ENCODE data around the gene AKIRIN2.
"Not testable (repeated sequence)": the region's sequence is repeated elsewhere in the genome, so short reads cannot be mapped to it uniquely, and the experiment has no call there.

The AKIRIN2 gene

DNA sequence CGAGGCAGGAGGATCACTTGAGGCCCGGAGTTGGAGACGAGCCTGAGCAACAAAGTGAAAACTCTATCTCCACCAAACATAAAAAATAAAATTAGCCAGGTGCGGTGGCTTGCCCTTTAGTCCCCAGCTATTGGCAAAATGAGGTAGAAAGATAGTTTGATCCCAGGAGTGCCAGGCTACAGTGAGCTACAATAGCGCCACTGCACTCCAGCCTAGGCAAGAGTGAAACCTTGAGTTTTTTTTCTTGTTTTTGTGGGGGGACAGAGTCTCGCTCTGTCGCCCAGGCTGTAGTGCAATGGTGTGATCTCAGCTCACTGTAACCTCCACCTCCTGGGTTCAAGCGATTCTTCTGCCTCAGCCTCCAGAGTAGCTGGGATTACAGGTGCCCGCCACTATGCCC, 14.1 kb downstream of the AKIRIN2 start:
- not testable (repeated sequence) for DNase-seq (ENCODE audit: low read depth in 2 of 3, low spot score in 2 of 3)

DNA sequence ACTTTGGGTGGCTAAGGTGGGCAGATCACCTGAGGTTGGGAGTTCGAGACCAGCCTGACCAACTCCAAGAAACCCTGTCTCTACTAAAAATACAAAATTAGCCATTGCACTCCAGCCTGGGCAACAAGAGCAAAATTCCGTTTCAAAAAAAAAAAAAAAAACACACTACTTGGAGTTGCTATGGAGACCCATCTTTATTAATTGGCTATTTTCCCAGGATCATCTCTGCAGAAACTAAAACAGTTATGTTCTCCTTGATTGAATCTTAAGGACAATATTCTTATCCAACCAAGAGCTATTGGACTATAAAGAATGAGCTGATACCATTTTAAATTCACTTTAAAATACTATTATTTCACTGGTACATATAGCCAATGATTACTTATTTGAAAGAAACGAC, 14.7 kb downstream of the AKIRIN2 start:
- no peak for DNase-seq (ENCODE audit: low read depth in 2 of 3, low spot score in 2 of 3)

DNA sequence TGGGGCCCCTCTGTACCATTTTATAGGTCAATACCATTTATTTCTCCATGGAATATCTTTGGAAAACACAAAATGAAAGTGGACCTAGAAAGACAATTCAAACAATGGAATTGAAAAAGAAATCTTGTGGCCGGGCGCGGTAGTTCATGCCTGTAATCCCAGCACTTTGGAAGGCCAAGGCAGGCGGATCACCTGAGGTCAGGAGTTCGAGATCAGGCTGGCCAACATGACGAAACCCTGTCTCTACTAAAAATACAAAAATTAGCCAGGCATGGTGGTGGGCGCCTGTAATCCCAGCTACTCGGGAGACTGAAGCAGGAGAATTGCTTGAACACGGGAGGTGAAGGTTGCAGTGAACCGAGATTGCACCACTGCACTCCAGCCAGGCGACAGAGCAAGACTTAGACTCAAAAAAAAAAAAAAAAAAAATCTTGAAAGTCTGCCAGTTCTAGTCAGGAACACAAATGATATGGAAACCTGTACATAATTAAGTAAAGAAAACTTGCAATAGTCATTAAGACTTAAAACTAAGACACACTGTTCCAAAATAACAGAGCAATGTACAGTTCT, 15.3 kb downstream of the AKIRIN2 start:
- DNase-seq (ENCODE audit: low read depth in 2 of 3, low spot score in 2 of 3): not testable (repeated sequence)

DNA sequence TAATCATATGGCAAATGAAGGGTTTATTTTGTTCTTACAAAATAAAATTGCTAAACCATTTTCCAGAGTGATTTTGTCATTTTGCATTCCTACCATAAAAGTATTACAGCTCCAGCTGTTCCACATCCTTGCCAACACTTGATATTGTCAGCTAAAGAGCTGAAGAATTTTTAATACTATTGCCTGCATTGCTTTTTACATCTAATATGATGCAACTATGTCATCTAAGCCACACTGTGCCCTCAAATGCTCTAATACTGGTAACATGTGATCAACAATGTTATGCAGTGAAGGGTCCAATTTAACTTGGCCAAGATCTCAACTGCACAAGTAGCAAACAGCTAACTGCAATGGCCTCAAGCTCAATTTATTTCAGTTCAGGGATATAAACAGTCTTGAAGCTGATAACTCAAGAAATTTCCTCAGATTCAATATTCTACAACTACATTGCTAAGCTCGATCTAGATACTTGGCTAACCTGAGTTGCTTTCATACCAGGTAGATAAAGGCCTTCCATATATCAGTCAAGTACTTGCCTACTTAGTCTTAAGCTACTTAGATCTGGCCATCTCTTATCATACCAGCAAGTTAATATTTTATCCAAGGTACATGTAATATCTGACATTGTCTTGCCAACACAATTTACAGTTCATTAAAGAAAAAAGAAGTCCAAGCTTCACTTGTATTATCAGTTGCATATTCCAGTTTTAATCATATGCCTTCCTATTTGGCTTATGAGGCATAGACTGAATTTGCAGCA, 17.0 kb downstream of the AKIRIN2 start:
- no peak for DNase-seq (ENCODE audit: low read depth in 2 of 3, low spot score in 2 of 3)

DNA sequence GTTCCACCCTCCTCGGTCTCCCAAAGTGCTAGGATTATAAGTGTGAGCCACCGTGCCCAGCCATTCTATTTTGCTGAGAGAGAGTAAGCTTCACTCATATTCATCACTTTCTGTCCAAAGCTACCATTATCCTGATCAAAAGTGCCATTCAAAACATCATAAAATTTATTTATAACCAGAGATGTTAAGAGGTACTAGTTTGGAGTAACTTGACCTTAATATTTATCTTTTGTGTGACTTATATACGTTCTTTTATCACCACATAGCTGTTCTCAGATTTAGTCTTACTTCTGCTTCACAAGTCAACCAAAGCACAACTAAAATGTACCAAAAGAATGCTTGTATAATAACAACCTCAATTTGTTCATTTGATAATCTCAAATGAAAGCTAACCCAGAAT, 18.1 kb downstream of the AKIRIN2 start:
- no peak for DNase-seq (ENCODE audit: low read depth in 2 of 3, low spot score in 2 of 3)

DNA sequence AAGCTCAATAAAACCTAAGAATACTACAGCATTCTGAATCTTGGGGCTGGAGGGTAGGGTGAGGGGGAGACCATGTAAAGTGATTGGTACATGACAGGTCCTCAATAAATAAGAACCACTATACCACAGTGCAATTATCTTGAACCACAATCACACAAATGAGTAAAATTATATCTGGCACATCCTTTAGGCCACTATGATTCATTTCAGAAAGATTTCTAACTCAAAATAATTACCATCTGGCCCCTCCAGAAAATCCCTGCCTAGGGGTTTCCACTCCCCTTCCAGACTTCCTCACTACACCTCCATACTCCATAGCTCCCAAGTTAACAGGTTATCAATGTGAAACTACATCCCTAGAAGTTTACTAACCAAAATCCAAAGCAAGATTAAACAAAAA, 19.7 kb downstream of the AKIRIN2 start:
- no peak for DNase-seq (ENCODE audit: low read depth in 2 of 3, low spot score in 2 of 3)

DNA sequence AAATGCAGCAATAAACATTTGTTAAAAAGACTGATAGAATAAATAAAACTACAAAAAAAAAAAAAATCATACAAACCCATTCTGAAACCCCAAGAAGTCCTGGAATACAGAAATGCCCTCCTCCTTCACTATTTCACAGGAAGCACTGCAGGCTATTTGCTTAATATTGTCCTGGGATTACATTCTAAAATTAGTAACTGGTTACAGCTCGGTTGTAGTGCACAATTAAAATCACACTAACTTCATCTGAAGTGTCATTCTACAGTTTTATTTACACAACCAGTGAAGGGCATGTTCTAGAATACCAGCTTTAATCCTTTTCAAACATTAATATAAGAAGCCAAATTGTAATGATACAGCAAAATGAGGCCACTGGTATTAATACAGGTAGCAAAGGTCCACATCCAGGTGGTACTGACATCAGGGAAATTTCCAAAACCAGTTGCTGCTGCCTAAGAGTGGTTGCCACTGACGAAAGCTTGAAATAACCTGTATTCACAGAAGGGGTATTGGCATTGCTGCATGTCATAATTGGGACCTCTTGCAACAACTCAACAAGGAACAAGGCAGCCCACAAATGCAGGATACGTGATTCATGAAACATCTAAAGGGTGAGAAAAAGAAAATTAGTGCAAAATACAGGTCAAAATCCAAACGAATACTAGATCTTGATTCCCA, 26.9 kb downstream of the AKIRIN2 start:
- DNase-seq (ENCODE audit: low read depth in 2 of 3, low spot score in 2 of 3): no peak

DNA sequence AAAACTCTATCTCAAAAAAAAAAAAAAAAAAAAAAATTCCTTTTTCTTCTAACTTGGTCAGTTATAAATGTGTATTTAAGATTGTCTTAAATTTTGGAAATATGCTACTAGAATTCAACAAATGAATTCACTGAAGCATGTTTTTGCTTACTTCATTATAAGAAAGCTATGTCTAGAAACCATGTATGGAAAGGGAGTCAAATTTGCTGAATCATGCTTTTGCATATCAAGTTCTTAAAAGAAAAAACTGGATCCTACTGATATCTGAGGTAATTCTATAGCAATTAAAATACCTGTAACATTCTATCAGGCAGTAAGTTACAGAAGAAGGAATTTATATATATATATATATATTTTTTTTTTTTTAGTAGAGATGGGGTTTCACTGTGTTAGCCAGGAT, 27.7 kb downstream of the AKIRIN2 start:
- no peak for DNase-seq (ENCODE audit: low read depth in 2 of 3, low spot score in 2 of 3)

DNA sequence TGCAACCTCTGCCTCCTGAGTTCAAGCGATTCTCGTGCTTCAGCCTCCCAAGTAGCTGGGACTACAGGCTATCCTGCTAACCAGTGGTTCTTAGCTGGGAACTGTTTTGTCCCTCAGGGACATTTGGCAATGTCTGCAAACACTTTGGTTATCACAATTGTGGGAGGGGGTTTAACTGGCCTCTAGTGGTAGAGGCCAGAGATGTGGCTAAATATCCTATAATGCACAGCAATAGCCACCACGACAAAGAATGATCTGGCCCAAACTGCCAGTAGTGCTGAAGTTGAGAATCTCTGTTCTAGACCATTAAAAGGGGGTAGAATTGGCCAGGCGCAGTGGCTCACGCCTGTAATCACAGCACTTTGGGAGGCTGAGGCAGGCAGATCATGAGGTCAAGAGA, 28.8 kb downstream of the AKIRIN2 start:
- DNase-seq (ENCODE audit: low read depth in 2 of 3, low spot score in 2 of 3): no peak

DNA sequence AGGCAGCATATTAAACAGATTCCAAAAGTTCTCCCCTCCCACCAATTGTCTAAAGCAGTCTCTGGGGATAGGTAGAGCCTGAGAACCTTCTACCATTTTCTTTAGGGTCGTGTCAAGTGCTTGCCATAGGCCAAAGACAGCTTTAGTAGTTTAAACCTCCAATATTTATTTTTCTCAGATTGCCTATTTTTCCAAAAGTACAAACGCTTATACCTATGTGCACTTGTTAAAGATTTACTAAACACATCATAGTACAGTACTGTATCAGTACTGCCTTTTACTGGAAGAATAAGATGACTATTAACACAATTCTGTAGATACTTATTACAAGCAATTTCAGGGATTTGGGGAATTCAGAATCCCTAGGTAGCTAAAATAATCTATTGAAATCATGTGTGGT, 29.4 kb downstream of the AKIRIN2 start:
- no peak for DNase-seq (ENCODE audit: low read depth in 2 of 3, low spot score in 2 of 3)

DNA sequence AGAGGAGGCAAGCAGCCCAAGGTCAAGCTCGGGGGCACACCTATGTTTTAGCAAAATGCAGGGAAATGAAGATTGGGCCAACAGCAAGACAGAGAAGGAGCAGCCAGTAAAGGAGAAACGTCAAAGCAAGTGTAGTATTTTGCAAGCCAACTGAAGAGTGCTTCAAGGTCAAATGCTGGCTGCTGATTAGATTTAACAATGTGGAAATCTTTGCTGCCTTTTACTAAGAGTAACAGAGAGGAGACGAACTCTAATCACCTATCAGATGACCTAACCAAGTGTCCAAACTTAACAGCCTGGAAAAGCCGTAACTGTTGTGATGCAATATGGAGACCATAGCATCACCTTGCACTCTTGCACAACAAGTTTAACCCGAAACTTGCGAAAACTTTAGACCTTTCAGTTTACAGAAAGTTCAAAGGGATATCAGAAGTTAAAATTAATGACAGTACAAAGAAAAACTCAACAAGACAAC, 30.4 kb downstream of the AKIRIN2 start:
- no peak for DNase-seq (ENCODE audit: low read depth in 2 of 3, low spot score in 2 of 3)

DNA sequence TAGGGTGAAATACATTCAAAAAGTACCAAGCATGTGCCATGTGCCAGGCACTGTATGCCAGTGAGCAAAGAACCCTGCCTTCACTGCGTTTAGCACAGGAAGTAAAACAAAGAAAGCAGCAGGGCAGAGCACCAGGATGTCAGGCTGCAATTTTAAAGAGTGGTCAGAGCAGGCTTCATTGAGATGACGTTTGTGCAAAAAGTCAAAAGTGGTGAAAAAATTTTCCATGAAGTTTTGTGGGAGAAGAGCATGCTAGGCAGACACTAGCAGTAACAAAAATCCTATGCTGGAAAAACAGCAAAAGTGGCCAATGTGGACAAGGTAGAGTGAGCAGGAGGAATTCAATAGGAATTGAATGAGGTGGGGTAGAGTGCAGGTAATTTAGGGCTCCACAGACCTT, 31.3 kb downstream of the AKIRIN2 start:
- DNase-seq (ENCODE audit: low read depth in 2 of 3, low spot score in 2 of 3): no peak

DNA sequence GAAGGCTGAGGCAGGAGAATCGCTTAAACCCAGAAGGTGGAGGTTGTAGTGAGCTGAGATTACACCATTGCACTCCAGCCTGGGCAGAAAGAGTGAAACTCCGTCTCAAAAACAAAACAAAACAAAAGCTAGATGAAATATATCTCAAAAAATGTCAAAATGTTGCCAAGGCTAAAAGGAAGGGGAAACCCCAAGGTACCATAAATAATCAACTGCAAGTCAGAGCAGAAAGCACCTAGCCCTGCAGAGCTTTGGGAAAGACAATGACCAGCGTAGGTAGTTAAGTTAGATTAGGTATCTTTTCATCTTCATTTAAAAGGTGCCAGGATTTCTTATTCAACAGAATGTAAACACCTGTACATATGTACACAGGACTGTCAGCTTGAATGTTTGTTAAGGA, 33.0 kb downstream of the AKIRIN2 start:
- DNase-seq (ENCODE audit: low read depth in 2 of 3, low spot score in 2 of 3): no peak

DNA sequence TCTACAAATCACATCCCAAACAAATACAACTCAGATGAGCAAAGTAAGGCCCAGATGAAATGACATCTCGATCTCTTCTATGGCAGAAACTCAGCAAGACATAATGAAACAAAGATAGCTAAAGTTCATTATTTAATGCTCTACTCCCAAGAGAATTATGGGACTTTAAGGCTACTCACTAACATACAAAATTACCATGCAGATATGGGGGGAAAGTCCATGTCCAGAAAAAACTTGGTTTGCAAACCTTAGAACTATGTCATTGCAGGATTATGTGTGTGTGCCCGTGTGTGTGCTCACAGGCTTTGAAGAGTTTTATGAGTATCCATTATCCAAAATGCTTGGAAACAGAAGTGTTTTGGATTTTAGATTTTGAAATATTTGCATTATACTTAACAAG, 34.0 kb downstream of the AKIRIN2 start:
- no peak for DNase-seq (ENCODE audit: low read depth in 2 of 3, low spot score in 2 of 3)

DNA sequence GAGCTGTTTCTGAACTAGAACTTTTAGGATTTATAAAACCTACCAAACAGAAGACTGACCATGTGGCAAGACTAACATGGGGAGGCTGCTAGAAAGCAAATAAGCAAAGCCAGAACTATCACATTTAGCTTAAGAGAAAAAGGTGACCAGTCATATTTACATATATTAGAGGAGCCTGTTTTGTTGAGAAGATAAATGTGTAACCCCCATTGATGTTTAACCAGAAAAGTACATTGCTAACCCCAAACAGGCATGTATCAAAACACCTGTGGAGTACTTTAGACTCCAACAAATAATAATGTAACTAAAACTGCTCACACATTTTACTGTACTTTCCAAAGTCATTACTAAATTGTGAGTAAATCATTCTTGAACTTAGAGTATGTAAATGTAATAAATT, 35.0 kb downstream of the AKIRIN2 start:
- DNase-seq (ENCODE audit: low read depth in 2 of 3, low spot score in 2 of 3): no peak

DNA sequence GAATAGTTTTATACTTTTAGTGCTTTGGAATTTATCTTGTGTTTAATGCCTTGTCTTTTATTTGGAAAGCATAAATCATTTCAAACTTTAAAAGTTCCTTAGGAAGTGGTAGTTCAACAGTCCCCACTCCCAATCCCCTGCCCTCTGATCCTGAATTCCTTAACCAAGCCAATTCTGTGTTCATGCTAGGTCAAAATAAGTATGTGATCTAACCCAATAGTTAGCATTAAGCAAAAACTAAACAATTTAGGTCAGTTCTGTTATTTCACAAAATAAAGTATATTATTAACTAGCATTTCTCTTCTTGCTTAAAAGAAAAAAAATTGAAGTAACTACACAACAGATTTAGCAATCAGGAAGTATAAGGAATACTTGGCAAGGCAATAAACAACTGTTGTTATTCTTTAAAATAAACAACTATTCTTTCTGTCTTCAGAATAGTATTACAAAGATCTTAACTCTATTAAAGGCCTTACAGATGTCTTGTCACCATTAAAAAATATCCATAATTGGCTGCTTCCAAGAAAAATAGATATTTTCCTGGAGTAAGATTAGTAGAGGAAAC, 37.0 kb downstream of the AKIRIN2 start:
- no peak for DNase-seq (ENCODE audit: low read depth in 2 of 3, low spot score in 2 of 3)

DNA sequence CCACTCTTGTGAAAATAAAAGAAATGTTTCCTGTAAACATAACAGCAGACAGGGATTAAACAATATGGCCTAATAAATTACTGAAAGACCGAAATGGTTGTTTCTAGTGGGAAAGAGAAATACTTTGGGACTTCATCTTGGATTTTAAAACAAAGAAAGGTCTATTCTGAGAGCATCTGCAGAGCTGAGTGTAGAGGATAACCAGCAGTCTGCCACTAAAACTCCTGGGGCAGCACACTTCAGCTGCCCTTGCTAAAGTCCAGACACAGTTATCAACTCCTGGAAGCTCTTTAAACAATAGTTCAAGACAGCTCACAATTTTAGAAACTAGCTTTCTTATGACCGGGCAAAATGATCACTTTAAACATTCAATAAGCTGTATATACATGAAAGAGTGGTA, 38.6 kb downstream of the AKIRIN2 start:
- no peak for DNase-seq (ENCODE audit: low read depth in 2 of 3, low spot score in 2 of 3)

DNA sequence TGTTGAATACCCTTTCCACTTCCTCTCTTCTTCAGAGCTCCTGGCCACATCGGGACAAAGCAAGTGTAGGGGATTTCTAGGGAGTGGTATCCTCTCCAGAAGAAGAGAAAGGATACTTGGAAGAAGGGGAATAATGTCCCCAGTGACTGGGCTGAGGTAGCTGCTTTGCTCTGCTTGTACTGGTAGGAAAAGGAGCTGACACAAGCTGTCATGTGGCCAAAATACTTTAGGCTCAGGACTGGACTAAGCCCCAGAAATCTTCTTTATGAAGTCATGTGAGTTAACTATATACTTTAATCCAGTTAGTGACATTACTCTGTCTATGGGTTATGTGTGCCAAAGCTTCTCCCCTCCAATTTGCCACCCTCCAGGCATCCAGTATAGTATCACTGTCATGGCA, 40.5 kb downstream of the AKIRIN2 start:
- no peak for DNase-seq (ENCODE audit: low read depth in 2 of 3, low spot score in 2 of 3)

DNA sequence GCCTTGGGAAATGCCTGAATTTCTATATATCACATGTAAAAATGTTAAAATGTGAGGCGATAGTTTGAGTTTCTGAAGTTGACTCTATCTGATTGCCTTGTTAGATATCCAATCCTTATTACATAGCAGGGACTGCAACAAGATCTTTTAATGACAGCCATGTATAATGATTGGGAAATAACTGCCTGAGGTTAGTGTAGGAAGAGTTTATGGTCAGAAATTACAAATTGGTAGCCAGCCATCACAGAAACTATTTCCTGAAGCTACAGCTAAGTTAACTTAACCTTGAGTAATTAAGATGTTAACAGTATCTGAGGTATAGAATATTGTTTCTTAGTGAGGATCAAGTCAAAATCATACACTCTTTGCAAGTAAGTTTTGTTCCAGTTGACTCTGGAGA, 41.0 kb downstream of the AKIRIN2 start:
- DNase-seq (ENCODE audit: low read depth in 2 of 3, low spot score in 2 of 3): no peak

DNA sequence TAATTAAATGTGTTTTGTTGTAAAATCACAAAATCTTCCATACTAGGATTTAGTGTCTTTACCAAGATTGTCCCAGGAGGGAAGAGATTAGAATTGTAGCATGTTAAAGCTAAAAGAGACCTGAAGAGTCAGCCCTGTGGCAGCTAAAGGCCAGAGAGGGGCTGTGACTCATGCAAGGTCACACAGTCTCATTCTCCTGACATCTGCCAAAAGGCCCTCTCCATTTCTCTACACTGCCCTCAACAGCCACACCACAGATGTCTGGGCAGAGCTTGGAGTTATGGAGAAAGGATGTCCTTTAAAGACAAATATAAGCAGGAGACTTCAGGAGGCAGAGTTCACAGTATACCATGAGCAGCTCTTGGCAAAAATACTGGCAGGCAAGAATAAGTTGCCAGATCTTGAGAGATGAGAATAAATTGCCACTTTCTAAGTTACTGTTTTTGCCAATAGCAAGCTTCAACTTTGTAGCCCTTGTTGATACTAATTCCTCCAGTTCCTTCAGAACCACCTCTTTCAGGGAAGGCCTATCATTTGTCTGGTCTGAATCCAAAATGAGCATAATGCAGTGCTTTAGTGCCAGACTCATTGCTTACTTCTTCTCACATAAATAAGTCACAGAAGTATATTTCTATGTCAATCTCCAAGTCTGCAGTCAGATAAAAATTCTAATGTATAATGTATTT, 41.7 kb downstream of the AKIRIN2 start:
- no peak for DNase-seq (ENCODE audit: low read depth in 2 of 3, low spot score in 2 of 3)

DNA sequence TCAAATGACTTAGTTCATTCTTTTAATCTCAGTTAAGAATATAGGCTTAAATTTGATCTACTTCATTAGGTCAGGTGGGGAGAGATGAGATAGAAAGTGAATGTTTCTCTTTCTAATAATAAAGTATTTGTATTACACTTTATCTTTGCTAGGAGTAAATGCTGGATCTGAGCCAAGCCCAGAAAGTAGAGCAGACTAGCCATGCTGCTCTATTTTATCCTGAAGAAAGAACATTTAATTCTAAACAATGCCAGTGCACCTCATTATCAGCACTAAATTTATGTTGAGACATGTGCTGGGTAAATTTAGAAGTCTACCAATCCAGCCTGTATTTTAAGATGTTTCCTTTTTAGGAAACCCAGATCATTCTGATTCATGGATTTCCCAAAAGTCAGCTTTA, 43.5 kb downstream of the AKIRIN2 start:
- DNase-seq (ENCODE audit: low read depth in 2 of 3, low spot score in 2 of 3): no peak

DNA sequence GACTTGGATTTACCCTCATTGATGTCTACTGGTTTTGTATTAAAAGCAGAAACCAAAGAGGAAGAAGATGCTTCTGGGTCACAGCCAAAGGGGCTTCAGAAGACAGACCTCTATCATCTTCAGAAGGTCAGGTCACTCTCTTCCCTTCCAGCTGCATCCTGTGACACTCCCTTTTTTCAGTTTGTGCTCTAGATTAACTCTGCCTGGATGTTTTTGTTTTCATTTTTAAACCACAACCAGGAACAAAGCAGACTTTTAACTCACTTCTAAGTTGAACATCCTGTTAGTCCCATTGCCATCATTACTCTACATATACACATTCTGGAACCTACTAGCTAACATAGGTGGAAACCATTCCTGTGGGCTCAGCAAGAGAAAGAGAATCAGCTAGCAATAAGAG, 45.2 kb downstream of the AKIRIN2 start:
- DNase-seq (ENCODE audit: low read depth in 2 of 3, low spot score in 2 of 3): no peak
